ENCODE results near the gene VSTM2B. TPM values are rescaled to one million over a fixed set of nuclear protein-coding genes. Genes with fewer than 3 reads are reported as not detected.
A peak's percentile ranks its signal among the peaks of the same experiment; 100 is the strongest.

VSTM2B gene
- total and polyA plus RNA-seq, 2 of the 4 experiments (the other 2 are of a cell fraction), result not detected

- Histone ChIP-seq H3K27me3 (ENCODE audit: control insufficient read depth, insufficient read depth, low read length) (no peaks in the 10 kb centered on the region), H3K4me1 (ENCODE audit: control insufficient read depth, insufficient read depth, low read length) (0 out of 2 replicates have a peak, but pooled peaks cover 2% of the 10 kb centered on the region), H2BK15ac (ENCODE audit: low read depth, low read length) (no peak overlapping the region), H3K14ac (replicated peaks; ENCODE audit: low read depth, low read length) (no peak overlapping the region), H4K20me1 (ENCODE audit: insufficient read depth, low read length) (no peaks in the 10 kb centered on the region), H3K4me2 (ENCODE audit: low read depth, low read length) (no peak overlapping the region), H3K9ac (ENCODE audit: low read depth, low read length) (no peak overlapping the region), H4K5ac (ENCODE audit: low read depth, low read length) (no peak overlapping the region), H3K4ac (ENCODE audit: low read depth, low read length) (no peak overlapping the region), H3K18ac (ENCODE audit: low read depth, low read length) (no peak overlapping the region), H3K4me3 (ENCODE audit: insufficient read depth, low read depth, low read length) (no peak overlapping the region), H2BK5ac (ENCODE audit: low read depth, low read length, poor library complexity, severe bottlenecking) (no peak overlapping the region), H2AFZ (replicated peaks; ENCODE audit: low read length, poor library complexity) (peak overlapping the region; percentile 35), H2BK20ac (ENCODE audit: low read depth, low read length) (no peak overlapping the region), H3K56ac (ENCODE audit: extremely low read depth, insufficient read depth, low read length) (no peak overlapping the region), H2AK9ac (replicated peaks; ENCODE audit: low read depth, low read length, poor library complexity) (peak overlapping the region; percentile 44), H4K91ac (ENCODE audit: insufficient read depth, low read depth, low read length) (no peak overlapping the region), H3K27ac (ENCODE audit: insufficient read depth, low read length) (no peak overlapping the region), H2AK5ac (ENCODE audit: low read depth, low read length) (no peak overlapping the region), H3K9me3 (ENCODE audit: control insufficient read depth, insufficient read depth, low read length) (no peaks in the 10 kb centered on the region), H3K23ac (ENCODE audit: low read depth, low read length) (no peak overlapping the region), H2BK120ac (ENCODE audit: low read depth, low read length) (no peak overlapping the region), H3K36me3 (ENCODE audit: control insufficient read depth, insufficient read depth, low read length) (peaks cover 39% of the 10 kb centered on the region), H3K79me1 (ENCODE audit: low read depth in 1 of 2, low read length in 2 of 2) (peaks cover 18% of the 10 kb centered on the region in 2 experiments; a peak in 3 of 4 replicates), H3K9me1 (ENCODE audit: insufficient read depth, low read length) (no peaks in the 10 kb centered on the region), H4K8ac (ENCODE audit: low read depth in 2 of 2, low read length in 2 of 2) (no peak overlapping the region)
- TF ChIP-seq NFE2L2 (IDR thresholded peaks at IDR 0.05; ENCODE audit: low read depth, low read length), result no peak
- TF ChIP-seq BHLHE40 (IDR thresholded peaks at IDR 0.05; ENCODE audit: low read depth, low read length), result no peak
- no peak for TF ChIP-seq CTCF (conservative IDR thresholded peaks at IDR 0.05; ENCODE audit: low read depth, low read length)
- no peak for TF ChIP-seq FOS (IDR thresholded peaks at IDR 0.05; ENCODE audit: low read depth, low read length)
- no peak for TF ChIP-seq POLR2A (IDR thresholded peaks at IDR 0.05; ENCODE audit: low read depth, low read length)
- no peak for TF ChIP-seq MAZ (IDR thresholded peaks at IDR 0.05; ENCODE audit: borderline replicate concordance, low read depth, low read length)
- TF ChIP-seq RCOR1 (IDR thresholded peaks at IDR 0.05; ENCODE audit: insufficient replicate concordance, low read length), result no peak
- TF ChIP-seq USF2 (IDR thresholded peaks at IDR 0.05; ENCODE audit: low read depth, low read length), result no peak
- TF ChIP-seq RFX5 (IDR thresholded peaks at IDR 0.05; ENCODE audit: low read depth, low read length), result no peak
- TF ChIP-seq CEBPB (IDR thresholded peaks at IDR 0.05; ENCODE audit: low read depth, low read length), result no peak
- DNase-seq (no peak), ATAC-seq (ENCODE audit: low read depth) (no peak)
- in situ Hi-C loops (cut with MboI; ENCODE audit: low sequenced_read_pairs), result loop anchor here (5.0 kb wide), 1 partner anchor 82 kb away; no protein-coding TSS in a partner anchor
- intact Hi-C loops (cut with micrococcal nuclease), result loop anchor here (1.0 to 5.0 kb wide), 4 partner anchors 52 to 262 kb away; no protein-coding TSS in a partner anchor
- dilution Hi-C loops (cut with HindIII; ENCODE audit: low sequenced_read_pairs, unreplicated experiment), result no loop called here
- no TSS peak for BruUV-seq (replicated peaks)
- ChIA-PET CTCF (interaction anchor here (0.5 to 4.1 kb wide), 9 partner anchors 32 to 111 kb away, joined by 3 to 46 read pairs (median 4); partner anchors contain the start of gene PLEKHF1), POLR2A (ENCODE audit: unreplicated experiment) (interaction anchor here (0.7 kb wide), 1 partner anchor 106 kb away, joined by 3 read pairs; no protein-coding TSS in a partner anchor)
- WGBS, 2 experiments (ENCODE audit: extremely low coverage in 2 of 2, insufficient read length in 1 of 2), result 88% methylated on average over 15 of the region's 22 CpGs; no CpG with 5 or more reads in 1 of the 2 experiments
These were observed 84.4 kb downstream of the VSTM2B start for GRCh38 chr19:29610213-29610573.

All from IMR-90 (cell line).